MG63 (cell line): ENCODE data around the gene CAMTA2. TPM values are rescaled to one million over a fixed set of nuclear protein-coding genes. Genes with fewer than 3 reads are reported as not detected.

ENCODE experiments used
- DNase-seq: peaks from one replicate; pipeline ENCODE4 v3.0.0-alpha.2; 2020
- H3K27me3 ChIP-seq: fragments of 250-450 bp; sonication (Bioruptor Pico); 2 replicates; pipeline ENCODE4 v1.5.1; 2020; ENCODE audit warnings: mild to moderate bottlenecking, moderate library complexity
- H3K36me3 ChIP-seq: fragments of 250-450 bp; sonication (Bioruptor Pico); 2 replicates; pipeline ENCODE4 v1.5.1; 2020; ENCODE audit warnings: mild to moderate bottlenecking, moderate library complexity
- H3K4me3 ChIP-seq: fragments of 250-450 bp; sonication (Bioruptor Pico); 2 replicates; pipeline ENCODE4 v1.5.1; 2020; ENCODE audit warnings: mild to moderate bottlenecking, moderate library complexity
- H3K9me3 ChIP-seq: fragments of 250-450 bp; sonication (Bioruptor Pico); 2 replicates; pipeline ENCODE4 v1.5.1; 2020; ENCODE audit warnings: mild to moderate bottlenecking, moderate library complexity
- total RNA-seq: library from RNA; depleted of rRNA; stranded (reverse); fragments of >200 nt; shearing (Covaris generic); gene quantifications from 2 replicates; pipeline ENCODE4 v1.2.3, GENCODE V29; 2014; ENCODE audit warnings: low replicate concordance

Gene CAMTA2
- total RNA-seq, 1 experiment from 2014 or later: 5.6 TPM

GRCh38 chr17:4980644-4981216 lies 6.7 kb downstream of the CAMTA2 start:
- Histone ChIP-seq H3K36me3 (peaks cover 4% of the 10 kb centered on the region; the same call in 1 of the 2 replicates), H3K9me3 (no peaks in the 10 kb centered on the region), H3K4me3 (no peak overlapping the region), H3K27me3 (no peaks in the 10 kb centered on the region)
- DNase-seq: no peak

DNA sequence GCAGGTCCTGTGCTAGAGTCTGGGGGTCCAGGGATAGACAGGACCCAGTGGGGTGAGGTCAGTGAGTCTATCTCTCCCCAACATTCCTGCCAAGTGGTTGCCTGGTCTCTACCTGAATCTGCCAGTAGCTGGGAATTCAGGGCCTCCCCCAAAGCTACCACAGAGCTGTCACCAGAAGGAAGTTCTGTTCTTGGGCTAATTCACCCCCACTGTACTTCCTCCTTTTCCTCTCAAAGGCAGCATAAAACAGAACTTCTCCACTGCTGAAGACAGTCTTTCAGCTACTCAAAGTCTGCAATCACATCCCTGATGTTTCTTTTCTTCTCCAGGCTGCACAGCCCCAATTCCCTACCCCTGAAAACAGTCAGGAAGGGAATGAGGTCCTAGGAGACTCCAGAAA lies 8.7 kb downstream of the CAMTA2 start:
- Histone ChIP-seq H3K27me3 (no peaks in the 10 kb centered on the region), H3K36me3 (peaks cover 4% of the 10 kb centered on the region; the same call in 1 of the 2 replicates), H3K9me3 (no peaks in the 10 kb centered on the region), H3K4me3 (no peak overlapping the region)
- DNase-seq: no peak

DNA sequence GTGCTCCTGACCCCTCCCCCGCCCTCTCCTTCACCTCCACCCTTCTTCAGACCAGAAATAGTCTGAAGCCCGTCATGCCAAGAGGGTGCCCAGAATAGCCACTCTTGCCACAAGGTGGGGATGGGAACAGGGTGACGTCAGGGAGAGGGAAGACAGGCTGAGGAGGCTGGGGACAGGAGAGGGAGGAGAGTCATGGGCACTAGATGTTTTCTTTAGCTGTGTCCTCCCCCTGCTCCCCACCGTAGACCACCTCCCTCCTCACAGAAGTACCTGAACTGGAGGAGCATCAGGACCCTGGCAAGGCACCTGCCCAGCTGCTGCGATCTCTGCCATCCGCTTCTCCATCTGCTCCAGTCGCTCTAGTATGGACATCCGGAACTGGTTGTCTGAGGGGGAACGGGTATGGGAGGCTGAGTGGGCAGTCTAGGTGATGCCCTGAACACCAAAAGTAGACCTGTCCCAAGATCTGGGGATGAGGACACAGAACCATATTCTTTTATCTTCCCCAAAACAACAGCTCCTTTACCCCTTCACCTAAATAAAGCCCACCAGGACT lies 13.3 kb downstream of the CAMTA2 start:
- H3K36me3 ChIP-seq: peaks cover 12% of the 10 kb centered on the region
- DNase-seq: no peak
- H3K4me3 ChIP-seq: no peak overlapping the region

GRCh38 chr17:4973256-4974114 lies 14.0 kb downstream of the CAMTA2 start:
- H3K9me3 ChIP-seq: no peaks in the 10 kb centered on the region
- H3K36me3 ChIP-seq: peaks cover 15% of the 10 kb centered on the region
- no peak overlapping the region for H3K4me3 ChIP-seq
- H3K27me3 ChIP-seq: no peaks in the 10 kb centered on the region
- no peak for DNase-seq

More for the DNA sequence above, 13.3 kb downstream of the CAMTA2 start:
- H3K9me3 ChIP-seq: no peaks in the 10 kb centered on the region
- H3K27me3 ChIP-seq: no peaks in the 10 kb centered on the region

DNA sequence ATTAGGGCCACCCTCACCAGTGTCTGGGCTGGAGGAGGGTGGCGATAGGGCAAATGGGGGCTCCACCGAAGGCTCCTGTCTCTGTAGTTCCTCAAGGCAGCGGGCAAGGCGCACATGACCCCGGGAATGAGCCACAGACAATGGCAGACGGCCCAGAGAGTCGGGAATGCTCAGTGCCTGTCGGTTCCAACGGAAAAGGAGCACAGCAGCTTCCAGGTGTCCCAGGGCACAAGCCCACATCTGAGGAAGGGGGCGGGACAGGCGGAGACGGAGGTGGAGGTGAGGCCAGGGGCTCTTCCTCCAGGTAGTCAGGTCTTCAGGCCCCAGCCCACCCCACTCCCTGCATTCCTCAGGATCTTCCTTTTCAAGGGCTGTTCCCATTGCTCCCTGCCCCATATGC lies 14.7 kb downstream of the CAMTA2 start:
- DNase-seq: no peak
- Histone ChIP-seq H3K36me3 (peaks cover 20% of the 10 kb centered on the region), H3K9me3 (no peaks in the 10 kb centered on the region), H3K4me3 (no peak overlapping the region), H3K27me3 (no peaks in the 10 kb centered on the region)

DNA sequence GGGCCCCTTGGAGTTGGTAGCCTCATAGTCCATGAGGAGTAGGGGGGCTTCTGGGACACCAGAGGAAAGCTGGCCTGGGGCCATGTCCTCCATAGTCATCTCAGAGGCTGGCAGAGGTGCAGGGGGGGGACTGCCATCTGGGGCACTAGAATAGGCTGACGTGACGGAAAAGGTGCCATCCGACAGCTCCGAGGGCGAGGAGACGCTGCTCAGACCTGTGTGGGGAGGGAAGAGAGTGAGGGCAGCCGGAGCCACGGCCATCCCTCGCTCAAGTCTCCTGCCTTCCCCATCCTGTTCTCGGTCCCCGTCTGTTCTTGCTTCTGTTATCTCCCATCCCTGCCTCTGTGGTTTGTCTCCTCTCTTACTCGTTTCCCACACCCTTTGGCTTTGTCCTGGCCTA lies 15.2 kb downstream of the CAMTA2 start:
- H3K36me3 ChIP-seq: peaks cover 20% of the 10 kb centered on the region
- H3K27me3 ChIP-seq: no peaks in the 10 kb centered on the region
- no peaks in the 10 kb centered on the region for H3K9me3 ChIP-seq
- H3K4me3 ChIP-seq: no peak overlapping the region
- DNase-seq: no peak

DNA sequence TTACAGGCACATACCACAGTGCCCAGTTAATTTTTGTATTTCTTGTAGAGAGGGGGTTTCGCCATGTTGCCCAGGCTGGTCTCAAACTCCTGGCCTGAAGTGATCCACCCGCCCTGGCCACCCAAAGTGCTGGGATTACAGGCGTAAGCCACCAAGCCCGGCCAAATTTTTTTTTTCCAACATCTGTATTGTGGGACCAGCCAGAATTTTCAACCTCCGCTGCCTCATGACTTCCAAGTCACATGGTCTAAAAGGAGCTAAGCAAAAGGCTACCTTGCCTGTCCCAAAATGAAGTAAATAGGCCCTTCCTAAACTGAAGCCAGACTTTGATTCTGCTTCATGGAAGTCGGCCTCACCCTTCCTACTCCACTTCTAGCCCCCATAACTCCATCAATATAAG lies 15.6 kb downstream of the CAMTA2 start:
- no peaks in the 10 kb centered on the region for H3K9me3 ChIP-seq
- no peak overlapping the region for H3K4me3 ChIP-seq
- H3K27me3 ChIP-seq: no peaks in the 10 kb centered on the region
- peaks cover 23% of the 10 kb centered on the region for H3K36me3 ChIP-seq
- no peak for DNase-seq

DNA sequence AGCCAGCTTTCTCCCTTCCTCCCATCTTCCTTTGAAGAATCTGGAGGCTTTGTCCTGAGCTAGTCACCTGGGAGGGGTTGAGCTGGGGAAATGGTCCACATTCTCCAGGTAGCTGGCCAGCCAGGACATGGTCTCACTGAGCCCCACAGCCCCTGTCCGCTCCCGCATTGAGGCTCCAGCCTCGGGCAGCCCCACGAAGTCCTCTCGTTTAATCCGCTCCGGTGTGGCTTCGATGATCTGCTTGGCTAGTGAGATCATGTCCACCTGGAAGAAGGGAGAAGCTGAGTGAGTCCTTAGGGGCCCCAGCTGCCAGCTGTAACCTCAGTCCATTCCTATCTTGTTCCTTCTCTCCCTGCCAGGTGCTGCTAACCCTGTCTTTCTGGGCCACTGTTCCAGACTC lies 17.2 kb downstream of the CAMTA2 start:
- no peak for DNase-seq
- no peaks in the 10 kb centered on the region for H3K9me3 ChIP-seq
- no peak overlapping the region for H3K4me3 ChIP-seq
- H3K27me3 ChIP-seq: no peaks in the 10 kb centered on the region
- H3K36me3 ChIP-seq: peaks cover 38% of the 10 kb centered on the region

DNA sequence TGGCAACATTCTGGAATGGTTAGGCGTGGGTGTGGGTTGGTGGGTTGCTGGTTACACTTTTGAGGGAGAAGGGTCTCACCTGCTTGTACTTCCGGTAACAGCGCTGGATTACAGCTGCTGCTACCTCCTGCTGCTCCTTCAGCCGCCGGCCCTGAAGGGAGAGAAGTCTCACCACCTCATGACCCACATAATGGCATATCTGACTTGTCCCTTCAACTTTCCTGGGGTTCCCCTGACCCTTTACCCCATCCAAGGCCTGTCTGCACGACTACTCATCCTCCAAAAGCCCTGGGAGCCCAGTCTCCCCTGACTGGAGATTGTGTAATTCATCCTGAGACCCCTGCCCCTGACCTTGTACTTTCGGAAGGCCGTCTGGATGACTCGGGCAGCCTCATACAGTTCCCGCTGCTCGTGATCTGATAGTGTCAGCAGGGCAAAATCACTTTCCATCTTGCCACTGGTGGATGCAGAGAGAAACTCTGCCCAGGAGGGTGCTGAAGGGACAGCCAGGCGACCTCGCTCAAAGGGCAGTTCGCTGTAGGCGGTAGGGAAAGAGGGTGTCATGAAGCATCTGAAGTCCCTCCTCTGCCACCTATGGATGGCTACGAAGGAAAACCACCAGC lies 17.8 kb downstream of the CAMTA2 start:
- H3K4me3 ChIP-seq: peak overlapping the region; percentile 77
- peaks cover 42% of the 10 kb centered on the region for H3K36me3 ChIP-seq
- no peaks in the 10 kb centered on the region for H3K27me3 ChIP-seq
- H3K9me3 ChIP-seq: no peaks in the 10 kb centered on the region
- DNase-seq: no peak

- no peaks in the 10 kb centered on the region for H3K27me3 ChIP-seq
- H3K4me3 ChIP-seq: peak overlapping the region; percentile 77
- peak; percentile 78 for DNase-seq
- peaks cover 42% of the 10 kb centered on the region for H3K36me3 ChIP-seq
- no peaks in the 10 kb centered on the region for H3K9me3 ChIP-seq
These were observed 18.4 kb downstream of the CAMTA2 start for GRCh38 chr17:4969047-4969550.

- H3K4me3 ChIP-seq: peak overlapping the region; percentile 77
These were observed 18.9 kb downstream of the CAMTA2 start for GRCh38 chr17:4968486-4969046.

DNA sequence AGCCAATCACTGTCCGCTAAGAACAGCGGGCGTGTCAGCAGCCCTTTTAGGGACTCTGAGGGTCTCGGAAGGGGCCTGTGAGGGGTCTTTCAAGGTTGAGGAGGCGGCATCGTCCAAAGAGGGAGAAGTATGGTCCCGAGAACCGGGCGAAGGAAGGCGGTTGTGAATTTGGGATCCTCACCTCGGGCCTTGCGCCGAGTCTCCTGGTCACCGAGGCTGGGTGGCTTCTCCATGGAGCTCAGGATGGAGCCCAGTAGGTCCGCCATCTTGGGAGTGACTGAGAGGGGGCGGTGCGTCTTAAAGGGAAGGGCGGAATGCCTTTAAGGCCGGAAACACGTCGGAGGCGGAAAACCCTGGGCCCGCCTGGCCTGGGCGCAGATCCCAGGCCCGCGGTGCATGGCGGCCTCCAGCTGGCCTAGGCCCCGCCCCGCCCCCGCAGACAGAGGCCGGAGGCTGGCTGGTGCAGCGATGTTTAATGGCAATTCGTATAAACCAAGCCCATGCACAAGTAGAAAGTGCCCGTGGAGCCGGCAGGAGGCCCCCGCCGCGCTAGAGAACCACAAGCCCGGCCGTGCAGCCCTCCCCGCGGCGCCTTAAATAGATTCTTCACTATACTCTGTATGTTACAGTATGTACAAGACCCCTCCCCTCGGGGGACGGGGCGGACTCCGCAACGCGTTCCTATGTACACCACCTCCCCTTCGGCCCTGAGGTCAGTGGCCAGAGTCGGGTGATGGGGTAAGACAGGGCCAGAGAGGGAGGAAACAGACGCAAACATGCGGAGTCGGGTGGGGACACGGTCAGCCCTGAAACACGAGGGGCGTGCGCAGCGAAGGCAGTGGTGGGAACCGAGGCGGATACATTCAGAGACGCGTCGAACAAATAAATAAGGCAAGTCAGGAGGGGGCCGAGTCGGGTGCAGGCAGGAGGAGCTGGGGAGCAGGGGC lies 19.7 kb downstream of the CAMTA2 start, which contains the start of gene SPAG7:
Gene SPAG7, minus strand, starts transcription at position 279 of the 947 bp plus-strand sequence. Its CDS starts 13 bp downstream, at position 266.
- Histone ChIP-seq H3K9me3 (no peaks in the 10 kb centered on the region), H3K36me3 (peaks cover 42% of the 10 kb centered on the region), H3K27me3 (no peaks in the 10 kb centered on the region), H3K4me3 (peak within 1 kb of the TSS; percentile 77)
- peak; percentile 85 for DNase-seq

More at GRCh38 chr17:4968486-4969046, 18.9 kb downstream of the CAMTA2 start:
- peaks cover 42% of the 10 kb centered on the region for H3K36me3 ChIP-seq
- DNase-seq: peak; percentile 27
- no peaks in the 10 kb centered on the region for H3K9me3 ChIP-seq
- no peaks in the 10 kb centered on the region for H3K27me3 ChIP-seq

- DNase-seq: peak; percentile 97
These were observed 20.5 kb downstream of the CAMTA2 start for GRCh38 chr17:4966844-4967538.

GRCh38 chr17:4965311-4965986 lies 22.0 kb downstream of the CAMTA2 start:
- no peaks in the 10 kb centered on the region for H3K27me3 ChIP-seq
- DNase-seq: no peak
- H3K9me3 ChIP-seq: no peaks in the 10 kb centered on the region
- peaks cover 42% of the 10 kb centered on the region for H3K36me3 ChIP-seq
- no peak overlapping the region for H3K4me3 ChIP-seq

More at GRCh38 chr17:4966844-4967538, 20.5 kb downstream of the CAMTA2 start:
- peaks cover 42% of the 10 kb centered on the region for H3K36me3 ChIP-seq
- no peaks in the 10 kb centered on the region for H3K9me3 ChIP-seq
- H3K4me3 ChIP-seq: peak overlapping the region; percentile 77
- no peaks in the 10 kb centered on the region for H3K27me3 ChIP-seq
